Measurements from ENCODE around the gene TRAPPC5.

Gene TRAPPC5

DNA sequence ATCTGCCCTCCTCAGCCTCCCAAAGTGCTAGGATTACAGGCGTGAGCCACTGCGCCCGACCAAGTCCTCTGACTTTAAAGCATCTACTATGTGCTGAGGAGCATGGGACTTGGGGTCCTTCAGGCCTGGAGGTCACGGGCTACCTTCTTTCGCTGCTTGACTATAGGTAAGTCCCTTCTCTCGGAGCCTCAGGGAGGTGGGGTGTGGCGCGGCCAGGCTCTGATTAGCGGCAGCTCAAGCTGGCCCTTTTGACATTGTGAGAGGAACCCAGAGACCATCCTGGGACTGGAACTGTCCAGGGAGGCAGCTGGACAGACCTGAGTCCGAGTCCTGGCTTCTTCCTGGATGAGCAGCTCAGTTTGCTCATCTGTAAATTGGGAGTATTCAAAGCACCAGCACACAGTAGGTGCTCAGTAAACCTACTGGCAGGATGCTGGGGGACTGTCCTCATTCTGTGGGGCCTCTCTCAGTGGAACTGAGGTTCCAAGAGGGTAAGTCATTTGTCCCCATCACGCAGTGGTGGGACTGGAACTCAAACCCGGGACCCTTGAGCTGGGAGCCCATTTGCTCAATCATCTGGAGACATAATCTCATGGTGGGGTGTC is 20.5 kb downstream of the TRAPPC5 start:
- DNase-seq (ENCODE audit: low spot score), result no peak

DNA sequence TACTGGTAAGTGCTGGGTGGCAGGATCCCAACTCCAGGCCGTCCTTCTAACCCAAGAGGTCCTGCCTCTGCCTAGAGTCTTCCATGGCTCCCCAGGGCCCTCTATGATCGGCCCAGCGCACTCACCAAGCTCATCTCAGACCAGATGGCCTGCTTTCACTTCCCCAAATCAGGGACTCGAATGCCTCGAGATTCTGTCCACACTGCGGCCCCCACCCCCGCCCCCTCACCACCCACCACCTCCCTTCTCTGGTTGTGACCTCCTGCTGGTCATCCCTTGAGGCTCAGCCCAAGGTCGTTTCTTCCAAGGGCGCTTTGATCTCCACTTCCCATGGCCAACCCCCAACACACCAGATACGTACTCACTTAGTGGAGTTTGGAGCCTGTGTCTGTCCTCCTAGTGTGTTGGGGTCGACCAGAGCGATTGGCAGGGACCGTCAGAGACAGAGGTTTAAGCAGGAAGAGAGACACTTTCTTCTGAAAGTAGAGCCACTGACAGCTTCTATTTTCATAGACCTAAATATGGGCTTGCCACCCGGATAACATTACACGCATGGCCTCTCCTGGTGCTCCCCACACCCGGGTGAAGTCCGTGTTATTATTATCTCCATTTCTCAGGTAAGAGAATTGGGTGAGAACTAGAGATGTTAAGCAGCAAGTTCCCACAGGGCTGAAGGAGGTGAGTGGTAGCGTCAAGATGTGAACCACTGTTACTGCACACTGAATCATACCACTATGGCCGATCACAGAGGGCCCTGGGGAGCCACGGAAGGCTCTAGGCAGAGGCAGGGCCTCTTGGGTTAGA is 21.2 kb downstream of the TRAPPC5 start, which contains the start of gene FCER2:
Gene FCER2, minus strand, starts transcription at position 478 of the 804 bp plus-strand sequence. CDS start 2,371 bp downstream, outside the sequence.
- DNase-seq (ENCODE audit: low spot score), result no peak

DNA sequence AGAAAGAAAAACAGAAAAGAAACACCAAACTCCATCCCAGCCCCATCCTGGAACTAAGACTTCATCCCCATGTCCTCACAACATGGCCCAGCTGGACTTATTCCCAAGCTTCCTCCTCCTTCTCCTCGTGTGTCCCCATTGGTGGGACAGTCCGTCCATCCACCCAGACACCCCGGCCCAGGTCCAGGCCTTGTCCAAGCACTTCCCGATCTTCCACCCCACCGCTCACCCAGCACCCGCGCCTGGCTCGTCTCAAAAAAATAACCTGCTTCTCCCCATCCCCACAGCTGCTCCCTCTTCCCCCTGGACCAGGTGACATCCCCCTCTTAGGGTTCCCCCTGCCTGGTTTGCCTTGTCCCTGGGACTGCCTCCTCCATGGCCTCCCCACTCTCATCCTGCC is 22.7 kb downstream of the TRAPPC5 start:
- no peak for DNase-seq (ENCODE audit: low spot score)

DNA sequence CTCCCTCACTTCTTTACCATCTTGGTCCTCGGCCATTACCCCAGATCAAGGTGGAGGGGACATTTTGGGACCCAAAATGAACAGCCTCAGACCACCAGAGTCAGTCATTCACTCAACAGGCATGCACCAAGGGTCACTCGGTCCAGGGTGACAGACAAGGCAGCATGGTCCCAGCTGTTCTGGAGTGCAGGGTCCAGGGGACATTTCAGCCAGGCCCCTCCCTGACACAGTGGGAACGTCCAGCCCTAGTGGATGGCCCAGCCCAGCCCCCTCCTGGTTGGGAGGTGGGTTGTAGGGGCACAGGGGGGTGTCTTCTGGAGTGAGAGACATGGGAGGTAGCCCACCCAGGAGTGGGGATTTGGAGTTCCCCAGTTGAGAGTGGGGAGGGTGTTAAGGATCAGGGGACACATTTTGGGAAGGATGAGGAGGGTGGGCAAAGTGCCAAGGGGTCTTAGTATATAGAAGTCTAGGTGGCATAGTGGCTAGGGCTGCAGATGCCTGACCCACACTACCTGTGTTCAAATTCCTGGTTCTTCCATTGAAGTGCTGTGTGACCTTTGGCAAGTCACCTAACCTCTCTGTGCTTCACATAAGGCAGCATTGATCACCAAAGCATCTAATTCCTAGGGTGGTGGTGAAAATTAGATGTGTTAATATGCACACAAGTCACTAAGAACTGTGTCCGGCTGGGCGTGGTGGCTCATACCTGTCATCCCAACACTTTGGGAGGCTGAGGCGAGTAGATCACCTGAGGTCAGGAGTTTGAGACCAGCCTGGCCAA is 23.8 kb downstream of the TRAPPC5 start:
- no peak for DNase-seq (ENCODE audit: low spot score)

DNA sequence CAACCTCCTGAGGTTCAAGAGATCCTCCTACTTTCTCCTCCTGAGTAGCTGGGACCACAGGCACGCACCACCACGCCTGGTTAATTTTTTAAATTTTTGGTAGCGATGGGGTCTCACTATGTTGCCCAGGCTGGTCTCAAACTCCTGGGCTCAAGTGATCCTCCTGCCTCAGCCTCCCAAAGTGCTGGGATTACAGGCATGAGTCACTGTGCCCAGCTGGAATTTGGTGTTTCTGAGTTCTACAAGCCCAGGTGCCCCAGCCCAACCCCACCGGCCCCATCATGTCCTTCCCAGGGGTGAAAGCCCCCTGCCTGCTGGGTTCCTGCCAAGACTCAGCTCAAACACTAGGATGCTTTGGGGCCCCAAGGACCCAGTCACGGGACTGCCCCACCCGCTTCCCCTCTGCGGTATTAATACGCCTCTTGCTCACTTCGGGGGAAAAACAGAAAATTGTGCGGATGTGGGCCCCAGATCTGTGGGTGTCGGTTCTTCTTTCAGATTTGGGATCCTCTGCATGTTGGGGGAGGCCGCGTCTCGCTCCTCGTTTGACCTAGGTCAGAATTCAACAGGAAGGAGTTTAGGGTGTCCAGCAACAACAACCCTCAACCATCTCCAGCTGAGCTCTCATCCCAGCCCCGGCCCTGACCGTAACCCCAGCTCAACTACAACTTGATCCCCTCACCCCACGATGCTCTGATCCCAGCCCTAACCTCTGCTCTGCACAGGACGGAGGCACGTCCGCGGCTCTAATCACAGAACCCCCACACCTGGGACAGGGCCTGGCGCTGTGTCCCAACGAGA is 25.0 kb downstream of the TRAPPC5 start:
- DNase-seq (ENCODE audit: low spot score), result no peak

DNA sequence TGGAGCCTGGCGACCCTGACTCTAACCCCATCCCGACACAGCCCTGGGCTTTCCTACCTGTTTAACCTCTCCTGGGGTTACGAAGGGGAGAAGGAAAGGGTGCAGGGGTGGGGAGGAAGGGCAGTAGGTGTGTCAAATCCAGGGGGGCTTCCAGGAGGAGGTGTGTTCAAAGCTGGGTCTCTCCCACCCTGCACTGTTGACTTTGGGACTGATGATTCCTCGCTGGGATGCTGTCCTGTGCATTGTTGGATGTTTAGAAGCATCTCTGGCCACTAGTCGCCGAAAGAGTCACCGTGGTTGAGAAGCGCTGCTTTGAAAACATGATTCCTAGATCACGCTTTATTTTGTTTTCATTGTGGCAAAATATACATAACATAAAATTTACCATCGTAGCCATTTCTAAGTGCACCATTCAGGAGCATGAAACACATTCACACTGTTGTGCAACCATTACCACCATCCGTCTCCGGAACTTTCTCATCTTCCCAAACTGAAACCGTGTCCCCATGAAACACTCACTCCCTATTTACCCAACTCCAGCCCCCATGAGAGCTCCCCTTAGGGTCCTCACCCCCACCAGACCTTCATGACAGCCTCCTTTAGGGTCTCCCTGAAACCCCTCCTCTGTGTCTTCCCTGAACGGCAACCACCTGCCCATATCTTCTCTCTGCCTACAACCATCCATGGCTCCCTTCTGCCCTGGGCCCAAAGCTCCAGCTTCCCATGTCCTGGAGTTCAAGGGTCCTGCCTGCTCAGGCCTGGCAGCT is 25.7 kb downstream of the TRAPPC5 start:
- no peak for DNase-seq (ENCODE audit: low spot score)

DNA sequence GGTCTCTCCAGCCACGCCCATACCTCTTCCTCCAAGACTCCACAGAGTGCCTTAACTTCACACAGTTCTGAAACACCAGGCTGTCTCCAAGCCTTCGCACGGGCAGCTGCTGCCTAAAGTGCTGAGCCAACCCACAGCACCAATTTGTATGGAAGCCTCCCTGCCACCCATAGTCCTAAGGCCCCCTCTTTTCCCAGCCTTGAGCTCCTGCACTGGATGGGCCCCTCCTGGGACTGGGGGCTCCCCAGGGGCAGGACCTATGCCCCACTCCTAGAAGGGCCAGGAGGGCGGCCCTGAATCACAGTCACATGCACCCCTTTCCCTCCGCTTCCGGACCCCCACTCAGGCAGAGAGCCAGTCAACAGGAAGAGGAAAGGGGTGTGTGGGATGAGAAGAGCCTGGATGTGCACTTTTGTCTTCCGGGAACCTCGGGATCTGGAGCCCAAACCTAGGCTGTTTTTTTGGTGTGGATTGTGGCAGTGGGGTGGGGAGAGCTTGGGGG is 26.4 kb downstream of the TRAPPC5 start:
- no peak for DNase-seq (ENCODE audit: low spot score)

DNA sequence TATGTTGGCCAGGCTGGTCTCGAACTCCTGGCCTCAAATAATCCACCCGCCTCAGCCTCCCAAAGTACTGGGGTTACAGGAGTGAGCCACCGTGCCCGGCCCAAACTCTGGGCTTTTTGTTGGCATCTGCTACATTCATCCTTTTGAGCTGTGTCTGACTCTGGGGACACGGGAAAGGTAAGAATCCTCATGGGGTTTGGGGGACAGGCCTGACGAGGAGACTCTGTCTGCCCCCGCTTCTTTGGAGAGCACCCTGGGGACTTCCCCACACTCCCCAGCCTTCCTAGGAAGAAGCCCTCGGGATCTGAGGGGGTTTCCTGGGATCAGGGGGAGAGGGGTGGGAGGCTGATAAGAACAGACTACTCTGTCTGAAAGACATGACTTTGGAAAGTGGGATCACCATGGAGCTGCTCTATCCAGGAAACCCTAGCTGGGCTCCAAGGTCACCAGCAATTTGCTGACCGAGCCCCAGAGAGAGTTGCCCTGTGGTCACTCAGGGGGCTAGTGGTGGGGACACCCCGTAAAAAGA is 29.4 kb downstream of the TRAPPC5 start:
- no peak for DNase-seq (ENCODE audit: low spot score)

DNA sequence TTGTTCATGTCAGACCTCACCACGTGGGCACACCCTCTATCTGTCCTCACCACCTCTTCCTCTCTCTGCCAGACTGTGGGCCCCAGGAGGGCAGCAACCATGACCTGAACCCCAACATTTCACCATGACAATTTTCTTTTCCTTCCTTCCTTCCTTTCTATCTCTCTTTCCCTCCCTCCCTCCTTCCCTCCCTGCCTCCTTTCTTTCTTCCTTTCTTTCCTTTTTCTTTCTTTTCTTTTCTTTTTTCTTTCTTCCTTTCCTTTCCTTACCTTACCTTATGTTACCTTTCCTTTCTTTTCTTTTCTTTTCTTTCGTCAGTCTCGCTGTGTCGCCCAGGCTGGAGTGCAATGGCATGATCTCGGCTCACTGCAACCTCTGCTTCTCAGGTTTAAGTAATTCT is 30.0 kb downstream of the TRAPPC5 start:
- no peak for DNase-seq (ENCODE audit: low spot score)

DNA sequence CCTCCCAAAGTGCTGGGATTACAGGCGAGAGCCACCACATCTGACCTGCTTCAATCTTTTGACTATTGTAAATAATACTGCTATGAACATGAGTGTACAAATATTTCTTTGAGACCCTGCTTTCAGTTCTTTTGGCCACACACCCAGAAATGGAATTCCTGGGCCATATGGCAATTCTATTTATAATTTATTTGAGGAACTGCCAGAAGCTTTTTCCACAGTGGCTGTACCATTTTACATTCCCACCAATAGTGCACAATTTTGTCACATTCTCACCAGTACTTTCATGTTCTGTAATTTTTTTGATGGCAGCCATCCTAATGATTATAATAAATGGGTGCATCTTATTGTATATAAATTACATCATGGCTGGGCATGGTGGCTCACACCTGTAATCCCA is 35.0 kb downstream of the TRAPPC5 start:
- no peak for DNase-seq (ENCODE audit: low spot score)

DNA sequence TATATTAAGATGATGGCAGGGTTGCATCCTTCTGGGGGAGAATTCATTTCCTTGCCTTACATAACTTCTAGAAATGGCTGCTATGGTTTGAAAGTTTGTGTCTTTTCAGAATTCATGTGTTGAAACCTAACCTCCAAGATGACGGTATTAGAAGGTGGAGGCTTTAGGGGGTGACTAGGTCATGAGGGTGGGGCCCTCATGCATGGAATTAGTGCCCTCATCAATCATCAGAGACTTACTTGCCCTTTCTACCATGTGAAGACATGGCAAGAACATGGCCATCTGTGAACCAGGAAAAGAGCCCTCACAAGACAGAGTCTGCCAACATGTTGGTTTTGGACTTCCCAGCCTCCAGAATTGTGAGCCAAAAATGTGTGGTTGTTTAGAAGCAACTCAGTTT is 36.1 kb downstream of the TRAPPC5 start:
- no peak for DNase-seq (ENCODE audit: low spot score)

DNA sequence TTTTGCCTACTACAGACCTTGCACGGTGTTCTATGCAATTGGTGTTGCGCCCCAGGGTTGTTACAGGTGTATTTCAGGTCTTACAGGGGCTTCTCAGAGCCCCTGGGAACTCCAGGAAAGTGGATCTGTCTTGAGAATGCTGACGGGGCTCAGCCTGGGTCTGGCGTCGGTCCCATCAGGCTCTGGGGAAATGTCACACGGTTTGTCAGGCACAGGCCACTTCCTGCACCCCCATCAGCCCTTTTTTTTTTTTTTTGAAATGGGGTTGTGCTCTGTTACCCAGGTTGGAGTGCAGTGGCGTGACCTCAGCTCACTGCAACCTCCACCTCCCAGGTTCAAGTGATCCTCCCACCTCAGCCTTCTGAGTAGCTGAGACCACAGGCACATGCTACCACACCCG is 38.0 kb downstream of the TRAPPC5 start:
- DNase-seq (ENCODE audit: low spot score), result no peak

DNA sequence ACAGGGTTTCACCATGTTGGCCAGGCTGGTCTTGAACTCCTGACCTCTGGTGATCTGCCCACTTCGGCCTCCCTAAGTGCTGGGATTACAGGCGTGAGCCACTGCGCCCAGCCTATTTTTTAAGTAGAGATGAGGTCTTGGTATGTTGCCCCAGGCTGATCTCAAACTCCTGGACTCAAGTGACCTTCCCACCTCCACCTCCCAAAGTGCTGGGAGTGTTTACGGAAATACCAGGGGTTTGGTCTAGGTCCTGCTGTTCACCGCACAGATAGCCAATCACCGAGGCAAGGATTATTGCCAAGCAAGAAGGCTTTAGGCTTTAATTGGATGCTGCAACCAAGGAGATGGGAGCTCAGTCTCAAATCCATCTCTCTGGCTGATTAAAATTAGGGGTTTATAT is 39.7 kb downstream of the TRAPPC5 start:
- no peak for DNase-seq (ENCODE audit: low spot score)

DNA sequence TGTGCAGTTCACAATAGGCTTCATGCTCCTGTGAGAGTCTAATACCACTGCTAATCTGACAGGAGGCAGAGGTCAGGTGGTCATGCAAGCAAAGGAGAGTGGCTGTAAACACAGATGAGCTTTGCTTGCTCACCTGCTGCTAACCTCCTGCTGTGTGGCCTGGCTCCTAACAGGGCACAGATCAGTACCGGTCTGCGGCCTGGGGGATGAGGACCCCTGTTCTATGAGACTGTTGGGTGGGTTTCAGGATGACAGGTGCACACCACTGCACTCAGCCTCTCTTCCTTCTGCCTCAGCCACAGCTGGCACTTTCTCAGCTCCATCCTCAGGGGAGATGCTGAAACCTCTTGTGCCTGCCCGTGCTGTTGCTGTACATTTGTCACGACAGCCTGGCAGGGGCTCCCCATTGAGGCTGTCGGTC is 41.6 kb downstream of the TRAPPC5 start:
- no peak for DNase-seq (ENCODE audit: low spot score)

DNA sequence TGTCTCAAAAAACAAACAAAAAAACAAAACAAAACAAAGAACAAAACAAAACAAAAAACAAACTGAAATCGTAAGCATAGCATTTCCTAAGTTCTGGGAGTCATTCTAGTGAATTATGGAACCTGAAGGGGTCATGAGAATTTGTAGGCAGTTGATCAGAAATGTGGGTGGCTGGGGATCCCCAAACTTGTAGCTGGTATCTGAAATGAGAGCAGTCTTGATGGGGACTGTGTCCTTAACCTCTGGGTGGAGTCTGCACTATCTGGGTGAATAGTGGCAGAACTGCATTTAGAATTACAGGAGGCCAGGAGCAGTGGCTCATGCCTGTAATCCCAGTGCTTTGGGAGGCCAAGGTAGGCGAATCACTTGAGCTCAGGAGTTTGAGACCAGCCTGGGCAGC is 45.2 kb downstream of the TRAPPC5 start:
- no peak for DNase-seq (ENCODE audit: low spot score)

DNA sequence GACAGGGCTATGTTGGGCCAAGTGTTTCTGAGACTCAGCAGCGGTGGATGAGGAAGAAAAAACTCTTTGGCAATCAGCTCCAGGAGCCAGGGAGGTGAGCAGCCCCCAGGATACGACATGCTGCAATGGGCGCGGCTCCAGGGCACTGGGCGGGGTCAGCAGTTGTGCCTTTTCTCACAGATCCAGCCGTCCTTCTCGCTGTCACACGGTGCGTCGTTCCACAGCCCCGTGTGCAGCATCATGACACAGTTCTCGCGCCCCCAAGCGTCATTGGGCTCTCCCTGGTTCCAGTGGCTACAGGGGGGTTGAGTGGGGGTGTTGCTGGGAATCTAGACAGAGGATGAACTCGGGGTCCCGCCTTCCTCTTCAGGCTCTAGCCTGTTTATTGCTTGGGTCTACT is 48.6 kb downstream of the TRAPPC5 start:
- DNase-seq (ENCODE audit: low spot score), result no peak

DNA sequence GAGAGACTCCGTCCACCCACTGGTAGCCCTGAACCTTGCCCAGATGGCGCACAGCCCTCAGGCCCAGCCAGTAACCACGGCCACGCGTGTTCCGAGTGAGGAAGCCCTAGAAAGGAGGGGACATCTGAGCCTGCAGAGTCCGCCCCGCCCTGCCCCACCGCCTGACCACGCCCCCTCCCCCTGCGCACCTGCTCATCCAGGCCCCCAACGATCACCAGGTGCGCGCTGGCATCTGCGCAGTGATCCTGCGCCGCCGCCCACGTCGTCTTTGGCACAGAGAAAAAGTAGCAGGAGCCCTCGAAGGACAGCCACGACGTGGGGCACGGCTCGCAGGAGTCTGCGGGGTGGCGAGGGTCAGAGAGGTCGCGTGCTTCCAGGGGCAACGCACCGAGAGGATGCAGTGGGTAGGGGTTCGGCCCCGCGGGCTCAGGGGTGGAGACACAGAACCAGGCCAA is 49.2 kb downstream of the TRAPPC5 start:
- no peak for DNase-seq (ENCODE audit: low spot score)

DNA sequence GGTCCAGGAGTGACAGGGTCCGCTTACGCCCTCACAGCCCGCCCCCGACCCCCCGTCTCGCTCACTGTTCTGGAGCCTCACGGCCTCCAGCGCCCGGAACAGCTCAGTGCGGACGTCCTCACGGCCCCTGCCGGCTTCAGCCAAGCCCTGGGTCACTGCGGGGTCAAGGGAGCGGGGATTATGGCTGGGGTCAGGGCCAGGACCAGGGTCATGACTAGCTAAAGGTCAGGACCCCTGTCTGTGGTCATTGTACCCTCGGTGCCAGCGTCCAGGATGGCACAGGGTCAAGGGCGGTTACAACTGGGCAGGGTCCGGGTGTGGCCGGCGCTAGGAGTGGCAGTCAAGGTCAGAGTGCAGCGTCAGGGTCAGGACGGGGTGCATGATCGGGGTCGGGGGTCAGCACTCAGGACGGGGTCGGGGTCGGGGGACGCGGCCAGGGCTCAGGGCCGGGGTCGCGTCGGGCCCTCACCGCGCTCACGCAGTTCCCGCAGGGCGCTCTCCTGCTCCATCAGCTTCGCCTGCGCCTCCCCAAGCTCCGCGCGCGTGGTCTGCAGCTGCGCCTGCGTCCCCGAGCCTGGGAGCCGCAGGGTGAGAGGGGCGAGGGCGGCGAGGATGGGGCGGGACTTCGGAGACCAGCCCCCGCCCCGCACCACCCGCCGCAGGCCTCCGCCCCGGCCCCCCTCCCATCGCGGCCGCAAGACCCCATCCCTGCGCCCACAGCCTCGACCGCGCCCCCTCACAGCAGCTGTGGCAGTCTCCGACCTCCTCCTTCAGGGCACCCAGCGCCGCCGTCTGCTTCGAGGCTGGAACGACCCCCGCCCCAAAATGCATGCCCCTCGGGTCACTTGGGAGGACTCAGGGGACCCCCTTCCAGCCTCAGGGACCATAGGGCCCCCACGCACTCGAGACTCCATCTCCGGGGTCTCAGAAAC is 49.9 kb downstream of the TRAPPC5 start:
- no peak for DNase-seq (ENCODE audit: low spot score)

DNA sequence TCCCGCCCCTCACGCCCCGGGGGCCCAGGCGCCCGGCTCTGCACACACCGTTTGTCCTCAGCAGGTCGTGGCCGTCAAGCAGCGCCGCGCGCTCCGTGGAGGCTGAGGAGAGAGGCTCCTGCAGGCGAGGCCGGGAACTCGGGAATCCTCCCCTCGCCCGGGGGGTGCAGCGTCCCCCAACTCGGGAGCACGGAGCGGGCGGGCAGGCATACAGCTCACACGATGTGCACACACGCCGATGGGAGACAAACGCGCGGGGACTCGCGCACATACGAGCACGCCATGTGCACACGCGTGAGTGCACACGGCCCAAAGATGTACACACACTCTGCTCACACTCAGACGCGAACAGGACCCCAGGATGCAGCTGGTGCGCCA is 50.6 kb downstream of the TRAPPC5 start:
- no peak for DNase-seq (ENCODE audit: low spot score)

DNA sequence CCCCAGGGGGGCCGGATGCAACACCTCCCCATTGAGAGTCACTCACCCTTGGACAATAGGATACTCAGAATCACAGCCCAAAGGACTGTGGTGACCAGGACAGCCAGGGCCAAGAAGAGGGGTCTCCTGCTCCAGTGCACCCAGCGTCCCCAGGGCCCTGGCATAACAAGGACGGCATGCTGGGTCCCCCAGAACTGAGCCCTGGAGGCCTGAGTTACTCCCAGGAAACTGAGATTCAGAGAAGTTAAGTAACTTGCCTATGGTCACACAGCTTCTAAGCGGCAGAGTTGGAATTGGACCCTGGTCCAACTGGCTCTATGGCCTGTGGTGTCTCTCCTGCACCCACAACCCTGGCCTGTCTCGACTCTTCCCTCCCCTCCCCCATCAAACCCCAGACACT is 51.0 kb downstream of the TRAPPC5 start:
- DNase-seq (ENCODE audit: low spot score), result no peak
